SU-DHL-6 (cell line): ENCODE data around the gene TNP1.

ENCODE experiments used
- H2AFZ ChIP-seq: fragments of 200-600 bp; sonication (generic); 2 replicates; pipeline ENCODE4 v1.6.1; 2014; ENCODE audit warnings: low read depth, mild to moderate bottlenecking, moderate library complexity, mixed read lengths, antibody characterized with exemption, low read length; ENCODE audit not compliant: severe bottlenecking
- H3F3A ChIP-seq: fragments of 200-600 bp; shearing (Covaris generic); 2 replicates; pipeline ENCODE4 v1.6.0; 2016; ENCODE audit warnings: antibody characterized with exemption, mild to moderate bottlenecking; ENCODE audit not compliant: insufficient read depth
- H3K27ac ChIP-seq: fragments of 200-600 bp; sonication (generic); 2 replicates; pipeline ENCODE4 v1.5.1; 2016; ENCODE audit warnings: low read depth, mild to moderate bottlenecking, low read length, moderate library complexity, mixed read lengths
- H3K27me3 ChIP-seq: fragments of 200-600 bp; sonication (generic), shearing (Covaris generic); 2 replicates; pipeline ENCODE4 v1.6.0; 2014; ENCODE audit warnings: mild to moderate bottlenecking, low read length
- H3K36me3 ChIP-seq: fragments of 200-600 bp; sonication (generic); 2 replicates; pipeline ENCODE4 v1.6.1; 2014; ENCODE audit warnings: mild to moderate bottlenecking, low read length, mixed read lengths
- H3K4me2 ChIP-seq: fragments of 300-600, 200-600 bp; shearing (Covaris generic), sonication (generic); 2 replicates; pipeline ENCODE4 v1.6.0; 2014; ENCODE audit warnings: low read length, low read depth, mild to moderate bottlenecking; ENCODE audit not compliant: poor library complexity, severe bottlenecking
- H3K4me3 ChIP-seq: fragments of 200-600 bp; sonication (generic); 2 replicates; pipeline ENCODE4 v1.5.1; 2014; ENCODE audit warnings: antibody characterized with exemption, low read length, mild to moderate bottlenecking, mixed read lengths; ENCODE audit not compliant: insufficient read depth, poor library complexity, severe bottlenecking
- H3K79me2 ChIP-seq: fragments of 200-600 bp; sonication (generic); 2 replicates; pipeline ENCODE4 v1.6.1; 2014; ENCODE audit warnings: mild to moderate bottlenecking, low read length, moderate library complexity; ENCODE audit not compliant: insufficient read depth
- H3K9ac ChIP-seq: fragments of 200-600 bp; sonication (generic); 2 replicates; pipeline ENCODE4 v1.7.0; 2014; ENCODE audit warnings: mild to moderate bottlenecking, low read length
- H3K9me2 ChIP-seq: fragments of 200-600 bp; sonication (generic); replicated peaks from 2 replicates; pipeline ENCODE4 v1.6.1; 2014; ENCODE audit warnings: low read length; ENCODE audit not compliant: insufficient read depth
- H3K9me3 ChIP-seq: fragments of 200-600 bp; sonication (generic); 2 replicates; pipeline ENCODE4 v1.6.1; 2014; ENCODE audit warnings: low read length, mixed read lengths; ENCODE audit not compliant: insufficient read depth
- H4K20me1 ChIP-seq: fragments of 200-600 bp; sonication (generic); 2 replicates; pipeline ENCODE4 v1.6.1; 2014; ENCODE audit warnings: low read depth, mild to moderate bottlenecking, antibody characterized with exemption, low read length, moderate library complexity, mixed read lengths
- CTCF ChIP-seq: fragments of 200-600 bp; sonication (generic); IDR thresholded peaks from one replicate; pipeline ENCODE4 v1.5.1; 2017; ENCODE audit warnings: antibody characterized with exemption, mild to moderate bottlenecking, low read length, moderate library complexity; ENCODE audit not compliant: insufficient read depth, poor library complexity, severe bottlenecking
- EZH2phosphoT487 ChIP-seq: fragments of 200-600 bp; sonication (generic), shearing (Covaris generic); conservative IDR thresholded peaks from 2 replicates; pipeline ENCODE4 v1.6.1; 2018; ENCODE audit warnings: mild to moderate bottlenecking, antibody characterized with exemption, low read length, moderate library complexity, mixed read lengths

The TNP1 gene

GRCh38 chr2:216860426-216861137 lies 718 bp upstream of the TNP1 start:
- no peak overlapping the region for H3K9ac ChIP-seq
- H2AFZ ChIP-seq = no peak overlapping the region

DNA sequence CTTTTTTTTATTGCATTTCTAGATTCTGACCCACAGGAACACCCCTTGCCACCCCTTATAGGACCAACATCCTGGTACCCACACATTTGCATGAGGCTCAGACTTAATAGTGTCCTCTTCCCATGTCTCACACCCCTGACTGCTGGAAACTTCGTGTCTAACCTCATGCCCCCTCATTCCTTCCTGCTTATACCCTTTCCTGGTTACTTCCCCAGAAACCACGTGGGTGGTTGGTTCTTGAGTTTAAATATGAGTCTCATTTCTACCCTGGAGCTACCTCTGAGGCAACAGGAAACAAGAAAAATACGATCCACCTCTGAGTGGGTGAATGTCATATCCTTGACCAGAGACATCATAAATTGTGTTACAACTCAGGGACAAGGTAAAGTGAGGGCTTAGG lies 1.6 kb downstream of the TNP1 start:
- H3K4me3 ChIP-seq = no peak overlapping the region
- no peaks in the 10 kb centered on the region for H3F3A ChIP-seq
- no peaks in the 10 kb centered on the region for H3K9me3 ChIP-seq
- no peaks in the 10 kb centered on the region for H3K36me3 ChIP-seq
- H3K9me2 ChIP-seq = no peaks in the 10 kb centered on the region
- H3K79me2 ChIP-seq = no peaks in the 10 kb centered on the region
- no peak overlapping the region for H3K9ac ChIP-seq
- no peak overlapping the region for H3K27ac ChIP-seq
- H3K4me2 ChIP-seq = no peak overlapping the region
- no peak overlapping the region for H2AFZ ChIP-seq
- no peaks in the 10 kb centered on the region for H3K27me3 ChIP-seq
- H4K20me1 ChIP-seq = no peaks in the 10 kb centered on the region
- no peak for TF ChIP-seq CTCF
- no peak for TF ChIP-seq EZH2phosphoT487

More at GRCh38 chr2:216860426-216861137, 718 bp upstream of the TNP1 start:
- no peaks in the 10 kb centered on the region for H3F3A ChIP-seq
- no peaks in the 10 kb centered on the region for H3K36me3 ChIP-seq
- H3K9me2 ChIP-seq = no peaks in the 10 kb centered on the region
- no peak overlapping the region for H3K4me3 ChIP-seq
- H3K79me2 ChIP-seq = no peaks in the 10 kb centered on the region
- H3K4me2 ChIP-seq = no peak overlapping the region
- no peaks in the 10 kb centered on the region for H4K20me1 ChIP-seq
- H3K27me3 ChIP-seq = no peaks in the 10 kb centered on the region
- no peak overlapping the region for H3K27ac ChIP-seq
- no peaks in the 10 kb centered on the region for H3K9me3 ChIP-seq
- TF ChIP-seq CTCF (no peak), EZH2phosphoT487 (no peak)

DNA sequence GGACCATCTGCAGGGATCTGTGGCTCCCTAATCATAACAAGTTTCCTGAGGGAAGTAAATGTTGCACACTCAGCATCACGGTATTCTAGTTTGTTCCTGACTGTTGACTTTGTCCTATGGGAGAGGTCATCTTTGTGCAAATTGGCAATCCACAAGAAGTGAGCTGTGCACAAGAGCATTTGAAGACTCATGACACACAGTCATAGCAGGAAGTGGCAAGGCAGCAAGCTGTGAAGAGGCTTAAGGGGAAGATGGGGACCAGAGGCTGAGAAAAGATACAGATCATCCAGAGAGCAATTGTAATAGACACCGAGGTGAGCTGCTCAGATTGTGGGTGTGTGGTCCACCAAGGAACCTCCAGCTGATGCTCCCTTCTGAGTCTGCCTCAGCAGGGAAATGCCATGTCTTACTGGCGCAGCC lies 2.7 kb downstream of the TNP1 start:
- Histone ChIP-seq H4K20me1 (no peaks in the 10 kb centered on the region), H3K9ac (no peak overlapping the region), H3F3A (no peaks in the 10 kb centered on the region), H2AFZ (no peak overlapping the region), H3K9me3 (no peaks in the 10 kb centered on the region), H3K79me2 (no peaks in the 10 kb centered on the region), H3K4me2 (no peak overlapping the region), H3K36me3 (no peaks in the 10 kb centered on the region), H3K27ac (no peak overlapping the region), H3K27me3 (no peaks in the 10 kb centered on the region), H3K9me2 (no peaks in the 10 kb centered on the region), H3K4me3 (no peak overlapping the region)
- no peak for TF ChIP-seq EZH2phosphoT487
- no peak for TF ChIP-seq CTCF
